Thyroid gland (tissue), 4 donors: ENCODE measurements around the gene PGS1. TPM values are rescaled to one million over a fixed set of nuclear protein-coding genes. Genes with fewer than 3 reads are reported as not detected.

ENCODE experiments used
- DNase-seq, 2 donors: peaks; one replicate each; pipeline ENCODE4 v3.0.0-alpha.2; 2019
- H3K27ac ChIP-seq, 3 donors: fragments of 200-600 bp; sonication (generic); 1 replicate in 2 of 3; 2 replicates in 1 of 3; pipeline ENCODE4 v1.5.1; 2016 to 2019; ENCODE audit warnings: mild to moderate bottlenecking in 1 of 3, moderate library complexity in 1 of 3
- H3K27me3 ChIP-seq: fragments of 200-600 bp; sonication (generic); one replicate; pipeline ENCODE4 v1.5.1; 2019
- H3K36me3 ChIP-seq, 2 donors: fragments of 200-600 bp; sonication (generic); one replicate each; pipeline ENCODE4 v1.5.1; 2016 to 2019
- H3K4me1 ChIP-seq, 2 donors: fragments of 200-600 bp; sonication (generic); one replicate each; pipeline ENCODE4 v1.5.1; 2017 to 2019
- H3K4me3 ChIP-seq, 3 donors: fragments of 200-600 bp; sonication (generic); replicated peaks in 1 of 3; 1 replicate in 2 of 3; 2 replicates in 1 of 3; pipeline ENCODE4 v1.5.1; 2016; ENCODE audit warnings: mild to moderate bottlenecking in 1 of 3
- H3K9me3 ChIP-seq: fragments of 200-600 bp; sonication (generic); one replicate; pipeline ENCODE4 v1.5.1; 2017
- CTCF ChIP-seq, 6 experiments: fragments of 200-600 bp in 3 of 6; fragments of 450-650 bp in 3 of 6; sonication (generic) in 3 of 6; IDR thresholded peaks; one replicate each; pipeline ENCODE4 v1.5.1; 2016 to 2019; ENCODE audit warnings: antibody characterized with exemption in 6 of 6, mild to moderate bottlenecking in 2 of 6, inconsistent platforms in 1 of 6, moderate library complexity in 1 of 6
- POLR2A ChIP-seq, 2 donors: fragments of 450-650 bp; IDR thresholded peaks; one replicate each; pipeline ENCODE4 v1.6.1; 2017; ENCODE audit warnings: antibody characterized with exemption in 2 of 2, mild to moderate bottlenecking in 2 of 2, moderate library complexity in 1 of 2
- WGBS, 2 donors: methylation state at CpG; one replicate each; pipeline ENCODE4 v1.1.5; 2017; 5-methylcytosine and 5-hydroxymethylcytosine counted together
- intact Hi-C: fragments of 100-400 bp; cut with DNase I; formaldehyde crosslinking; loops from one replicate; pipeline ENCODE4 v1.15.1; 2023
- total RNA-seq, 4 donors: library from RNA; depleted of rRNA; stranded (reverse); fragments of >200 nt; gene quantifications; one replicate each; pipeline ENCODE4 v1.2.3, GENCODE V29; 2016

Gene PGS1
- total RNA-seq, 4 donors from 2014 or later, result 41.2 to 87.2 (median 69.1) TPM

GRCh38 chr17:78344666-78345065 lies 33.8 kb upstream of the PGS1 start:
- 86 to 88% methylated on average over 5 to 10 of the region's 10 CpGs for whole genome bisulfite sequencing, 2 donors
- H3K9me3 ChIP-seq, result no peaks in the 10 kb centered on the region
- no peak overlapping the region for H3K4me3 ChIP-seq
- TF ChIP-seq POLR2A (IDR thresholded peaks at IDR 0.05) (no peak), CTCF (IDR thresholded peaks at IDR 0.05) (no peak)
- DNase-seq, result no peak
- intact Hi-C loops, result no loop called here
- no peak overlapping the region for H3K27ac ChIP-seq
- H3K27me3 ChIP-seq, result no peaks in the 10 kb centered on the region
- peaks cover 21 to 53% of the 10 kb centered on the region in 2 donors for H3K4me1 ChIP-seq
- H3K36me3 ChIP-seq, result no peaks in the 10 kb centered on the region

GRCh38 chr17:78345172-78345571 lies 33.3 kb upstream of the PGS1 start:
- Histone ChIP-seq H3K9me3 (no peaks in the 10 kb centered on the region), H3K4me1 (peaks cover 21 to 53% of the 10 kb centered on the region in 2 donors), H3K36me3 (no peaks in the 10 kb centered on the region), H3K27me3 (no peaks in the 10 kb centered on the region), H3K27ac (no peak overlapping the region), H3K4me3 (no peak overlapping the region)
- WGBS, 2 donors, result 79 to 98% methylated on average over 8 of the region's 8 CpGs
- no peak for DNase-seq
- TF ChIP-seq CTCF (IDR thresholded peaks at IDR 0.05), result no peak
- TF ChIP-seq POLR2A (IDR thresholded peaks at IDR 0.05), result no peak
- intact Hi-C loops, result no loop called here

GRCh38 chr17:78345791-78346494 lies 32.5 kb upstream of the PGS1 start:
- Histone ChIP-seq H3K9me3 (no peaks in the 10 kb centered on the region), H3K4me1 (peaks cover 21 to 53% of the 10 kb centered on the region in 2 donors), H3K27me3 (no peaks in the 10 kb centered on the region), H3K27ac (no peak overlapping the region), H3K4me3 (no peak overlapping the region), H3K36me3 (no peaks in the 10 kb centered on the region)
- no peak for TF ChIP-seq POLR2A (IDR thresholded peaks at IDR 0.05)
- no peak for TF ChIP-seq CTCF (IDR thresholded peaks at IDR 0.05)
- no peak for DNase-seq
- WGBS, 2 donors, result 82 to 88% methylated on average over 7 to 10 of the region's 10 CpGs
- intact Hi-C loops, result no loop called here

GRCh38 chr17:78346605-78347250 lies 31.7 kb upstream of the PGS1 start:
- no peak overlapping the region for H3K27ac ChIP-seq
- H3K36me3 ChIP-seq, result no peaks in the 10 kb centered on the region
- H3K9me3 ChIP-seq, result no peaks in the 10 kb centered on the region
- DNase-seq, result no peak
- no peak overlapping the region for H3K4me3 ChIP-seq
- no peaks in the 10 kb centered on the region for H3K27me3 ChIP-seq
- intact Hi-C loops, result no loop called here
- 94 to 97% methylated on average over 12 to 13 of the region's 13 CpGs for WGBS, 2 donors
- TF ChIP-seq CTCF (IDR thresholded peaks at IDR 0.05) (no peak), POLR2A (IDR thresholded peaks at IDR 0.05) (no peak)
- H3K4me1 ChIP-seq, result peaks cover 21 to 55% of the 10 kb centered on the region in 2 donors

GRCh38 chr17:78347453-78347852 lies 31.0 kb upstream of the PGS1 start:
- no peak overlapping the region for H3K4me3 ChIP-seq

More at GRCh38 chr17:78347453-78347852, 31.0 kb upstream of the PGS1 start:
- no peaks in the 10 kb centered on the region for H3K9me3 ChIP-seq
- peak overlapping the region in 1 of 3 donors; percentile 20 for H3K27ac ChIP-seq
- no peaks in the 10 kb centered on the region for H3K27me3 ChIP-seq
- DNase-seq, result peak; percentile 88 to 92
- no peaks in the 10 kb centered on the region for H3K36me3 ChIP-seq
- H3K4me1 ChIP-seq, result peaks cover 24 to 57% of the 10 kb centered on the region in 2 donors
- TF ChIP-seq POLR2A (IDR thresholded peaks at IDR 0.05) (no peak), CTCF (IDR thresholded peaks at IDR 0.05) (no peak)
- intact Hi-C loops, result no loop called here
- WGBS, 2 donors, result 0 to 49% methylated on average over 1 to 3 of the region's 3 CpGs
